Right lobe of liver (tissue), 6 donors: Measurements from ENCODE around the gene WDR1. TPM values are rescaled to one million over a fixed set of nuclear protein-coding genes. Genes with fewer than 3 reads are reported as not detected.

Source experiments
- ATAC-seq, 4 donors: fragments of 200-7000 bp; cut with Tn5 transposase; one replicate each; pipeline ENCODE4 v1.9.1; 2020; ENCODE audit warnings: mild to moderate bottlenecking in 4 of 4, moderate library complexity in 4 of 4
- DNase-seq, 3 donors: peaks; one replicate each; pipeline ENCODE4 v3.0.0-alpha.2; 2020
- H3K27ac ChIP-seq, 3 donors: fragments of 200-600 bp; one replicate each; pipeline ENCODE4 v1.8.0; 2022
- H3K27me3 ChIP-seq, 2 donors: fragments of 200-600 bp; one replicate each; pipeline ENCODE4 v1.8.0; 2022
- H3K36me3 ChIP-seq, 4 donors: fragments of 200-600 bp; sonication (generic) in 1 of 4; one replicate each; pipeline versions ENCODE4 v1.5.1 to v1.8.0; 2017 to 2022; ENCODE audit warnings: control low read depth in 1 of 4
- H3K4me1 ChIP-seq, 4 donors: fragments of 200-600 bp; sonication (generic) in 1 of 4; one replicate each; pipeline versions ENCODE4 v1.5.1 to v1.8.0; 2017 to 2022; ENCODE audit warnings: control low read depth in 1 of 4
- H3K4me3 ChIP-seq, 3 donors: fragments of 200-600 bp; one replicate each; pipeline ENCODE4 v1.8.0; 2022
- H3K9me3 ChIP-seq, 4 donors: fragments of 200-600 bp; sonication (generic) in 1 of 4; one replicate each; pipeline versions ENCODE4 v1.5.1 to v1.8.0; 2017 to 2022; ENCODE audit warnings: control low read depth in 1 of 4
- CTCF ChIP-seq, 4 donors: fragments of 200-600 bp in 3 of 4; fragments of 450-650 bp in 1 of 4; IDR thresholded peaks; one replicate each; pipeline versions ENCODE4 v1.5.1 to v1.8.0; 2016 to 2022; ENCODE audit warnings: antibody characterized with exemption in 4 of 4, mild to moderate bottlenecking in 2 of 4
- POLR2A ChIP-seq: fragments of 450-650 bp; IDR thresholded peaks from one replicate; pipeline ENCODE4 v1.6.1; 2017; ENCODE audit warnings: antibody characterized with exemption, mild to moderate bottlenecking
- WGBS: methylation state at CpG from one replicate; pipeline ENCODE4 v1.1.6; 2018; ENCODE audit warnings: low coverage, low lambda C conversion rate; ENCODE audit not compliant: insufficient coverage; ENCODE audit errors: missing lambda C conversion rate; 5-methylcytosine and 5-hydroxymethylcytosine counted together
- intact Hi-C, 2 donors: fragments of 100-400 bp; cut with DNase I; formaldehyde crosslinking; loops; one replicate each; pipeline versions ENCODE4 v1.11.2 to v1.14.1; 2022
- microRNA-seq, 2 donors: library from miRNA; unstranded; fragments of <30 nt; microRNA quantifications; one replicate each; pipeline ENCODE4, GENCODE V29; 2019 to 2020
- small RNA-seq, 2 experiments: library from RNA; depleted of rRNA; stranded (forward); fragments of <200 nt; gene quantifications; one replicate each; pipeline ENCODE3, GENCODE V24; 2016
- total RNA-seq, 6 experiments: library from RNA; depleted of rRNA in 2 of 6; stranded (reverse); fragments of >200 nt in 2 of 6; fragmentation: NEBNext Ultra II Directional in 3 of 6; extraction: Animal tissue kit (Norgen Biotek cat#: 25700) in 3 of 6; gene quantifications; one replicate each; pipeline versions ENCODE4 v1.1.0 to v1.2.4, GENCODE V29; 2016 to 2023
- donor health status: DM: no; HTN: yes; CAD: no.
- donor health status: DM: no; HTN: no; CAD: no.
- donor health status: DM: no; HTN: no; CAD: no.
- donor health status: DM: no; HTN: yes; CAD: no.
- donor health status: DM: no; HTN: yes; CAD: no.

The WDR1 gene
- total RNA-seq, 6 experiments from 2014 or later = 65.1 to 149 (median 76.4) TPM

- Histone ChIP-seq H3K4me1 (peaks cover 0 to 19% (median 5%) of the 10 kb centered on the region in 4 donors), H3K36me3 (no peaks in the 10 kb centered on the region), H3K27me3 (no peaks in the 10 kb centered on the region), H3K4me3 (no peak overlapping the region), H3K27ac (no peak overlapping the region), H3K9me3 (no peaks in the 10 kb centered on the region)
- ATAC-seq (no peak), DNase-seq (no peak)
- TF ChIP-seq CTCF (IDR thresholded peaks at IDR 0.05) (no peak), POLR2A (no peak)
- intact Hi-C loops = no loop called here
- 81% methylated on average over 6 of the region's 9 CpGs for WGBS
These were observed 90.1 kb downstream of the WDR1 start for GRCh38 chr4:10026485-10026884.

GRCh38 chr4:10025230-10025806 lies 91.3 kb downstream of the WDR1 start:
- WGBS = 39% methylated on average over 3 of the region's 3 CpGs
- no peak overlapping the region for H3K27ac ChIP-seq
- peaks cover 0 to 31% (median 5%) of the 10 kb centered on the region in 4 donors for H3K4me1 ChIP-seq
- H3K9me3 ChIP-seq = no peaks in the 10 kb centered on the region
- H3K4me3 ChIP-seq = no peak overlapping the region
- peak in 3 of 4 donors; percentile 8 to 26 (median 15) for ATAC-seq
- intact Hi-C loops = no loop called here
- DNase-seq = no peak
- no peaks in the 10 kb centered on the region for H3K27me3 ChIP-seq
- TF ChIP-seq CTCF (IDR thresholded peaks at IDR 0.05) (no peak), POLR2A (no peak)
- no peaks in the 10 kb centered on the region for H3K36me3 ChIP-seq

Small RNA genes within 50 kb of the gene (microRNA-seq; reads per million reads assigned to microRNA genes)
- gene MIR3138 = 0 to 0.29 reads per million in 2 donors

Small RNA genes within 50 kb of the gene (small RNA-seq; reads per million reads assigned to genes)
- gene AC093664.1 (0 reads per million in 2 experiments), gene MIR3138 (0 to 0.26 reads per million in 2 experiments), gene RNA5SP155 (0 to 0.39 reads per million in 2 experiments)

Other genes with a start within 250 kb of the WDR1 start
- gene SLC2A9, start 95.3 kb downstream of the WDR1 start, total RNA-seq = 10 to 100 TPM; 16.1 to 25.0 (median 19.8) TPM